ENCODE results near the gene CNOT10.
"Not testable (repeated sequence)": the region's sequence is repeated elsewhere in the genome, so short reads cannot be mapped to it uniquely, and the experiment has no call there.

Gene CNOT10

GRCh38 chr3:32691847-32692246 lies 6.9 kb downstream of the CNOT10 start:
- DNase-seq: no peak

GRCh38 chr3:32696523-32696922 lies 11.5 kb downstream of the CNOT10 start:
- DNase-seq: no peak

GRCh38 chr3:32698506-32698905 lies 13.5 kb downstream of the CNOT10 start:
- DNase-seq: no peak

- no peak for DNase-seq
Measured at GRCh38 chr3:32699429-32699828, 14.4 kb downstream of the CNOT10 start.

- DNase-seq: no peak
Measured at GRCh38 chr3:32700244-32700643, 15.3 kb downstream of the CNOT10 start.

GRCh38 chr3:32703491-32703972 lies 18.5 kb downstream of the CNOT10 start:
- DNase-seq: no peak

GRCh38 chr3:32705232-32705631 lies 20.2 kb downstream of the CNOT10 start:
- no peak for DNase-seq

- no peak for DNase-seq
Measured at GRCh38 chr3:32706348-32707025, 21.5 kb downstream of the CNOT10 start.

GRCh38 chr3:32707026-32707370 lies 22.0 kb downstream of the CNOT10 start:
- no peak for DNase-seq

GRCh38 chr3:32708672-32709283 lies 23.8 kb downstream of the CNOT10 start:
- DNase-seq: no peak

GRCh38 chr3:32709346-32709745 lies 24.4 kb downstream of the CNOT10 start:
- DNase-seq: no peak

- no peak for DNase-seq
Measured at GRCh38 chr3:32712506-32713055, 27.6 kb downstream of the CNOT10 start.

GRCh38 chr3:32713181-32713580 lies 28.2 kb downstream of the CNOT10 start:
- no peak for DNase-seq

GRCh38 chr3:32719335-32719734 lies 34.3 kb downstream of the CNOT10 start:
- no peak for DNase-seq

GRCh38 chr3:32719931-32720330 lies 34.9 kb downstream of the CNOT10 start:
- no peak for DNase-seq

- DNase-seq: no peak
Measured at GRCh38 chr3:32725721-32726120, 40.7 kb downstream of the CNOT10 start.

GRCh38 chr3:32733631-32734229 lies 48.7 kb downstream of the CNOT10 start:
- no peak for DNase-seq

- DNase-seq: no peak
Measured at GRCh38 chr3:32734756-32735155, 49.8 kb downstream of the CNOT10 start.

- not testable (repeated sequence) for DNase-seq
Measured at GRCh38 chr3:32743470-32743869, 58.5 kb downstream of the CNOT10 start.

- no peak for DNase-seq
Measured at GRCh38 chr3:32743934-32744333, 58.9 kb downstream of the CNOT10 start.

GRCh38 chr3:32751377-32751776 lies 66.4 kb downstream of the CNOT10 start:
- no peak for DNase-seq

- no peak for DNase-seq
Measured at GRCh38 chr3:32755761-32756160, 70.8 kb downstream of the CNOT10 start.

GRCh38 chr3:32757618-32758374 lies 72.8 kb downstream of the CNOT10 start:
- no peak for DNase-seq

Measured in activated CD4-positive, alpha-beta T cell treated with anti-CD3 and anti-CD28 coated beads for 1 hour (primary cell).